GM21390 (cell line): ENCODE measurements around the gene LRRC4C.

Source experiments
- ATAC-seq: cut with Tn5 transposase; IDR thresholded peaks from one replicate; pipeline ENCODE4 v1.9.1; 2021; ENCODE audit not compliant: unreplicated experiment

Gene LRRC4C

DNA sequence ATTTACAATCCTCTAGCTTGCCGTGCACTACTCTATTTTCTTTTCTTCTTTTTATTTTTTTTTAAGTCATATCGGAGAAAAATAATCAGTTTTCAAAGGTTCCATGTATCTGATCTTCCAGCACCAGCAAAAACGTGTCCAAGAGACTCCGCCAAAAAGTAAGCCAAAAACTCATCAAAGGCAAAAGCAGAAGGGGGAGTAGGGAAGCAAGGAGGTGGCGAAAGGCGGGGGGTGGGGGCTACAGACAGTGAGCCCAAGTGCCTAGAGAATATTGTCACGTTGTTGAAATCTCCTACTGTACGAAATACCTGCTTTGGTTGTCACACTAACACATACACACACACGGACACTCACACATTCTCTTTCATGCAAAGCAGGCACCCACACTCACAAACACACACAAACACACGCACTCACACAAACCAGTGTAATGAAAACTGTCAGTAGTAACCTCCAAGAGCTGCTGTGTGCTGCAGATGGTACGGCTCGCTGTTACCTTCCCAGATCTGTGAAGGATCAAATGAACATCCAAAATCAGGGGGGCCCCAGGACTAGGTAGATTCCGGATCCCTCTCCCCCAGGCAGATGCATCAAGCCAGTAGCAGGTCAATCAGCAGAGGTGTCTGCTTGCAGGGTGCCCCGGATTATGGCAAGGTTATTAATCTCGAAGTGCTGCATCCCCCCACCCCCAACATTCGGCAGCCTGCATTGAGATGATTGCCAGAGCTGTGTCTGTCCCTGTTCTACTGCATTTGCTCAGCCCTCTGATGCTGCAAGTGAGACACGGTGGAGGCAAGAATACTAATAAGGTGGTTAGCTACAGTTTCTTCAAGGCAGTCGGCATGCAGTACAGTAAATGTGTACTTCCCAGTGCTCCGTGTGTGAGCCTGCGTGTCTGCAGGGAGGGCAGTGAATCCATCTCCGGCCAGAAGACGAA lies at the start of gene LRRC4C:
Gene LRRC4C (minus strand): TSS at position 188 of the 937 bp plus-strand sequence.
- no peak for ATAC-seq

DNA sequence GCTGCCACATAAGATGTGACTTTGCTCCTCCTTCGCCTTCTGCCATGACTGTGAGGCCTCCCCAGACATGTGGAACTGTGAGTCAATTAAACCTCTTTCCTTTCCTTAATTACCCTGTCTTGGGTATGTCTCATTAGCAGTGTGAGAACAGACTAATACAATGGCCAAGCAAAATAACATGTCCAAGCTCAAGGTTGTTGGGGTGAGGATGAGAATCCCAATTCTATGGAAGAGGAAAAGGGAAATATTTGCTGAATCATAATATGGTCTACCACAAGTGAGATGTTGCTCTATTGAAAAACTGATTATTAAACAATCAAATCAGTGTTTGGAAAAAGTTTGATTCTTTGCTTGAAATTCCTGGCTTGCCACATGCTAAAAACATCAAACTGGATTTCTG lies 48.7 kb upstream of the LRRC4C start:
- ATAC-seq, result no peak

DNA sequence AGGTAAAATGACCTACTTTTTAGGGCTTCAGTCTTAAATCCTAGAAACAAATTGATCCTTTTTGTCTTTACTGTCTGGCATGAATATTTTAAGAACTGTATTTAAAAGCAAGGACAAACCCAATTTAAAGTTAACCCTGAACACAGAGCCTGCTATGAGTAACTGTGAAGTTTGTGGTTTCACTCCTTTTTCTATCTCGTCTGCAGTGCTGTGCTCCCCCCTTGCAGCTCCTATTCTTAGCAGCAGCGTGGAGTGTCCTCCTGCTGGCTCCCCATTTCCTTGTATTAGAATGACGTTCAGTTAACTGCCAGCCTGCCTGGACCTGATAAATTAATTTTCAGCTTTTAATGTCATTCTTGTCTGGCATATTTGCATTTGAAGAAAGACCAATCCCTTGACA lies 40.0 kb upstream of the LRRC4C start:
- ATAC-seq, result no peak

DNA sequence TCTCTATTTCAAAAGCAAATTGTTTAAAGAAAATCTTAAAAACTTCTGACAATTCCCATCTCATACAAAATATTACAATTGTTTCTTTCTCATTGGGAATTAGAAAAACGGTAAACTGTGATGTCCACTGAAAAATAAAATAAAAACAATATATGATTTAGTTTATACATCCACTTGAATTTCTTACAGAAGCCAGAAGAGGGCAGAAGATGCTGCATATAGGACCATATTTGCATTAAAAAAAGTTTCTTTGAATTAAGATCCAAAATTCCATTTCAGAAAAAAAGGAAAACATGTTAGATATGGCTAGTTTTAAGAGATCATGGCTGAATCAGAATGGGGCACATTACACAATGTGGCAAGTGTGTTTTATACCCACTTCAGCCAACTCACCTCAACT lies 39.3 kb upstream of the LRRC4C start:
- no peak for ATAC-seq

DNA sequence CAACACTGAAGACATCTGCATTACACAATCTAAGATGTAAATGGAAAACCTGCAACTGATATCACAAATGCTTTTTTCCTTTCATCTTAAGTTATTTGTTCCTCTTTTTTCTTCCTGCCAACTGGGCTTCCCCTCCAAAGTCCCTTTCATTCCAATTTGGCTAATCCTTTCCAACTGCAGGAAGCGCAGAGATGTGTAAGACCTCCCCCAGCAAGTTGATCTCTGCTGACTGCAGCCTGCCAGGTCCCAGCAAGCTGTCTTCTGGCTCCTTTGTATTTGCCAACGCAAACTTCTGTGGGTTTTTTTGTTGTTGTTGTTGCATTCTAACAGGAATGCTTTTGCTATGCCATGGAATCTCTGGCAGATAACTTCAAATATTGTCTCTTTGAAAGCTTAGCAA lies 38.5 kb upstream of the LRRC4C start:
- no peak for ATAC-seq

DNA sequence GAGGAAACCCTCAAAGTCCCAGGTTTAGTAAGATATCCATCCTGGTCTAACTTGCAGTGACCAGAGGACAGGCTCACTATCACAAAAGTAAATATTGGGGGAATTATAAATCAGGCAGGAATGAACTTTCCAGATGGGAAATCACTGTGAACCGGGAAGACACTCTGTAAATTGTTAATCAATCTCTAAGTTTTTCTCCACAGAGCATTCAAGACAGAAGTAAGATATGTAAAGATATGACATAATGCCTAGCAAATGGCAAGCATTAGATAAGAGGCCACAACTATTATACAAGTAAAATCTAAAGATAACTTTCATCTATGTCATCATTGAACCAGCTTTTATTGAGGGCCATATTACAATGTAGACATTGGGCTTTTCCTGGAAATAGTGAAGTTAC lies 35.3 kb upstream of the LRRC4C start:
- ATAC-seq, result no peak

DNA sequence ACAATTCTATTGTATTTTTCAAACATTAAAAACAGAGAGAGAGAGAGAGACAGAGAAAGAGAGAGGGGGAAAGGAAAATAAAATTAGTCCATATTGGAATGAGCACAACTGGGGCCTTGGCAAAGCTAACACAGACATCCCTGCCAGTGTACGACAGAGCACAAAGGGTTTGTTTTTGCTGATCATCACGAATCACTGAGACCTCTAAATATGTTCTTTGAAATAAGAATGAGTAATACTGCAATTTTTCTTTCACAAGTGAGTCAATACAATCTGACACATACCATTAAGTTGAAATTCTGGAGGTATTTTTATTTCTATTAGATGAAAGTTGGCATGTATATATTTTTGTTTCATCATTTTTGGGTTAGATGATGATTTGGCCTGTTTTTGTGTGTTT lies 27.0 kb upstream of the LRRC4C start:
- no peak for ATAC-seq

DNA sequence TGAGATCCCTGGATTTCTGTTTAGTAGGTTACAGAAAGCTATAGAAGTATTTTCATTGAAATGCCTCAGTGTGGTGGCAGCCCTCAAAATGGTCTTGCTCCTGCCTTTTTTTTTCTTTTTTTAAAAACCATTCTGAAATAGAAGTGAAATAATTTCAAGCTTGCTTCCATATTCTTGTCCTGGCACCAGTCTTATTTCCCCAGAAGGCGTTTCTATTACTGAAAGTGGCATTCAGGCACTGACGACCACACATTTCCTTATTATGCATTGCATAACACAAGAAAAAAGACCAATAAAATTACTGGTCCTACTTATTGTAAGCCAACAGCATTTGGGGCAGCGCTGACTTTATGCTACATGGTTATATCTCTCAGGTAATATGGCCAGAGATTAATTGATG lies 24.5 kb upstream of the LRRC4C start:
- ATAC-seq, result no peak

DNA sequence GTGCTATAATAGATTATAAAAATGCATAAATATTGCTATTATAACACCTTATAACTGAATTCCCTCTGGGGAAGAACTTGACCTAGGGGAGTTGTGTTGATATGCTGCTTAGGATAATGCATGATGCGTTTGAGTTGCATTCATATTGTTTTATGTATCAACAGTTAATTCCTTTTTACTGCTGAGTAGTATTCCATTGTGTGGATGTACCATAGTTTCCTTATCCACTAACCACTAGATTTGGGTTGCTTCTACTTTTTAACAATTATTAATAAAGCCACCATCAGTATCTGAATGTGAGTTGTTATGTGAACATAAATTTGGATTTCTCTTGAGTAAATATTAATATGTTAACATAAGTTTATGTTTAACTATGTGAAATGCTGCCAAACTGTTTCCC lies 19.7 kb upstream of the LRRC4C start:
- ATAC-seq, result no peak

DNA sequence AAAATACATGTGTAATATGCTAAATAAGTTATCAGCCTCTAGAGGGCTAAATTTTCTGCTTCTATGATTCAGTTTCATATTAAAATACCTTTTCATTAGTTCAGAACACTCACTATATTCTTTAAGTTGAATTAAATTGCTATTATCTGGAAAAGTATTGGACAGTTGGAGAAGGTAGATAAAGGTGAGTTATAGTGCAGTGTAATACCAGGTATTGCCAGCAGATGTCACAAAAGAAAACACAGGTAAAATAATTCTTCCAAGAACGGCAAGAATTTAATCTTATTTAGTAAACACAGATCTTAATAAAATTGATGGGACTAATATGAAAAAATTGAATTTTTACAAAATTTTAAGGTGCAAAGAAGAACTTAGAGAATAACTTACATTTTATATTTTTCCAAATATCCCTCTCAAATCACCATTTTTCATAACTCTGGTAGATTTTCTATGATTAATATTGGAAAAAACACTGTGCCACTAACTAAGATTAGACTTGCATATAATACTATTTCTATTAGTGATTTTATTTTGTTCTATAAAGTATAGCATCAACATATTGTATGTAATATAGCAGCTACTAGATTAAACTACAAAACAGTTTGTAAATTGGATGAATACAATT lies 1.7 kb upstream of the LRRC4C start:
- no peak for ATAC-seq

DNA sequence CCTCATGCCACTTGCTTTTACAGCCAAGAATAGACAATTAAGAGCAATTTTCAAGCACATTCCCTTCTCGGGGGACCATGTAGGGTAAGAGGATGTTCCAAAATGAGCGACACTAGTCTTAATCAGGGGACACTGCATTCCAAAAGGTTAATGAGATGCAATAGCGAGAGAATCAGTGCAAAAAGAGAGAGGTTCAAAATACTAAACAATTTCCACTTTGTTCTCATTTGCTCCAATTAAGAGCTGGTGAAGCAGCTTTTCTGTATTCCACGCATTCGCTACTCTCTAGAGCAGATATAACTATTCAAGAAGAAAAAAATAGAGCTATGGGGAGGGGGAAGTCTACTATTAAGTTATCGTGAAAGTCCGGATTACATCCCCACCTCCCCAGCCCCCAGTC lies 811 bp downstream of the LRRC4C start:
- no peak for ATAC-seq

DNA sequence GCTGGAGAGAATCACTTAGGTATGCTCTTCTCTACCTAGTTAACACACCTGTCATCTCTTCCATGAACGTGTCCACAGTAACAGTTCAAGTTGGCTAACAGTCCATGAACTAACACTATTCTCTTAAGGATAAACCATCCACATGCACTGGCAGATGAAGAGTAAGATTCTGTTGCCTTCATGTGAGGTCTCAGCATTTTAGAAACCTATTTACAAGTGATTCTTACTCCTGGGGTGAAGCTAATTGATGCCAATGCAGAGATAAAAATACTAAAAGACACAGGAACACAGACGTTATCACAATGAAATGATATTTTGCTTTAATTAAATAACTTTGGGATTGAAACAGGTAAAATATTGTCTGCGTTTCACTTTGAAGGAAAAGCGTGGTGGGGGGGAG lies 1.3 kb downstream of the LRRC4C start:
- ATAC-seq, result no peak

DNA sequence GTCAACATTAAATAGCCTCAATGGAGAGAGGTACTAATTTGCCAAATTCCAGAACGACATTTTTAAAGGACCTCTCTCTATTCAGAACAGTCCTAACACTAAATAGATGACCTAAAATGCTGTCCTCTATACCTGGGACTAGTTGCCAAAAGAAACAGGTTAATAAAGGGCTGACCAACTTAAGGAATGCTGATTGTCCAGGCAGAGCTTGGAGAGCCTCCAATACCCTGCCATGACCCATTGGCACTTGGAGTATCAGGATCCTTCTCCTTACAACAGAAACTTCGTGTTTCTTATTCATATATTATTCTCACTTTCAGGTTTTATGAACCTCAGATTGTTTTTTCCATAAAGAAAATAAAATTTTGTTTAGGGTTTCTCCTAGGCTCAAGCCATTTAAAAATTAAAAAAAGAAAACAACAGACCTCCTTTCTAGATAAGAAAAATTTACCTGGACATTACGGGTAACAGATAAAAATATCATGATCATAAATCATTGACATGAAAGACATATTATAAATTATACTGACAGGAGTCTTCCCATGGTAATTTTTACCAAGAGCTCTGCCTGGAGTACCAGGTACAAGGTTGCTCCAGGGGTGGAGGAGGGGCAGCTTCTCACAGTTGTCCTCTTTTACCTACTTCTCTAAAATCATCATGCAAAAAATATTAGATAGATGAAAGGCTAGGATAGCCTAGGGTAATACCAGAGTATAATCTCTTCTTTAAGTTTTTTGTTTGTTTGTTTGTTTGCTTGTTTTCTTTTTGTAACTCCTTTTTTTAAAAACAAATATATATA lies 2.0 kb downstream of the LRRC4C start:
- no peak for ATAC-seq

DNA sequence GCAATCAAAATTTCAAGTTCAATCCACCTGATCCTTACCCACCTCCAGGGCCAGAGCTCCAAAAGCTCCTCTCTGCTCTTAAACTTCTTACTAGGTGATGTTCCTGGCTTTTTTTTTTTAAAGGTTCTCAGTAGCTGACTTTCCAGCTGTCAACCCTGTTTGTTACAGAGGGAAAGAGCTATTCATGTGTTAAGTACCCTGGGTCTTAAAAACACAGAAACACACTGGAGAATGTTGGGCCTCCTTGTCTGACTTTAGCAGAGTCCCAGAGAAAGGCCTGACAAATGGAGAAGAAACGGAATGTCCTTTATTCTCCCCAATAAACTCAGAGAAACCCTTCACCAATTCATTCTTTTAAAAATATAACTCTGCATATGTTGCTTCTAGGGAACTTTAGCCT lies 3.2 kb downstream of the LRRC4C start:
- no peak for ATAC-seq

DNA sequence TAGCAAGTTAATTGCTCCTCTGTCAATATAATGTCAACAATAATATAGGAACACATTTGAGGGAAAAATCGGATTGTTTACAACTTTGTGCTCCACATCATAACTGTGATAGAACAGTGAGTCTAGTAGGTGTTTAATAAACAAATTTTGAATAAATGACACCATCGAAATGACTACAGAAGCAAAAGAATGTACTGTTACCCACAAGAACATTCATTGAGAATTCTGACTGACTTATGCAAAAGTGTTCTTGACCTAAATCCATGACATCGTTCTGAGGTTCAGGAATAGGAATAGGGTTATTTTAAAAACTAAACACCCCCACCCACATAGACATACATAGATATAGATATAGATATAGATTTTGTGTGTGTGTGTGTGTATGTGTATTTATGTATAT lies 8.4 kb downstream of the LRRC4C start:
- no peak for ATAC-seq

DNA sequence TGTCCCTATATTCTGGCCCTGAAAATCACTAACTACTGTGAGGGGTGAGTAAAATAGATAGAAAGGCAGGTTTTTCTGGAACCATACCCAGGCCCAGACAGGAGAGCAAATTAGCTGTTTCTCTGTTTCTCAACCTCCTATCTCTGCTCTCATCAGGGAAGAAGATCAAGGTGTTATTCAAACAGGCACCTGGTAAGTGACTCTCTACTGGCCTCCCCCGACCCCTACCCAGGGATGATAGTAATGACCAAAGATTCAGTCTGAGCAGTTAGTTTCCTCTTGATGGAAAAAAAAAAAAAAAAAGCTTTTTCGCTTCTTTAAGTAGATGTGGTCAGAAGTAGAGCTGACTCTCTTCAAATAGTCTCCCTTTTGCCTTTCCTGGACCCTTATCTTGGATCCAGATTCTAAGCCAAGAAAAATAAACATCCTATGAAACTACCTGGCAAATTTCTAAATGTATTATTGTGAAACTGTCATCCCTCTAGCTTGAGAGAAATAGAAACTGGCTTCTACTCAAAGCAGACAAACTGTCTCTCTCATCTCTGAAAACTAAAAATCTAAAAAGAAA lies 9.9 kb downstream of the LRRC4C start:
- ATAC-seq, result no peak

DNA sequence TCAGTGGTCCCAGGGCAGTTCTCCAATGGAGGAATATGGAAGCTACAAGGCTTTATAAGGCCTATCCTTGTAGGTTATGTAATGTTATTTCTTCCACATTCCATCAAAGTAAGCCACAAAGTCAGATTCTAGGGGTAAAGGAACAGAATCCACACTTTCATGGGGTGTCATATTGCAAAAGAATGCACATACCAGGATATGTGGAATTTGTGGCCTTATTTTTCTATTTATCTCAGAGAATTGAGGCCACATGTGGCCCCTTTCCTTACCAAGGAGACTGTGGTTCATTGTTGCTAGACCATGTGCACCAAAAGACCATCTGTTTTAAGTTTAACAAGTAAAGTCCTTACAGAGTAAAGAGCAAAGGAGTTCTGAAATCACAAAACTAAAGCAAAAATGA lies 12.9 kb downstream of the LRRC4C start:
- ATAC-seq, result no peak

DNA sequence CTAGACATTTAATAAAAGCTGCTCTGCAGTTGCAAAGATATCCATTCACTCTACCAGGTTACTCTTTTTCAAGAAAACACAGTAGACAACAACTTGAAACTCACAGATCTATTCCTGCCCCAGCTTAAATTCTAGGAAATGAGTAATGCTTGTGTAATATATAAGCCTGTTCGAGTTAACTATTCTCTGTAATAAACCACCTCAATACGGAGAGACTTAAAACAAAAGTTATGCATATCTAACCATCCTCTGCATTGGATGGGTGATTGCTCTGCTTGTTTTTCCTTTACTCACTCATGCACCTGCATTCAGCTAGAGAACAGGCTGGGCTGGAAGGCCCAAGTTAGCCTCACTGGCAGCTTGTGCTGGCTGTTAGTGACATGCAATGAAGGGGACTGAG lies 13.3 kb downstream of the LRRC4C start:
- ATAC-seq, result no peak

DNA sequence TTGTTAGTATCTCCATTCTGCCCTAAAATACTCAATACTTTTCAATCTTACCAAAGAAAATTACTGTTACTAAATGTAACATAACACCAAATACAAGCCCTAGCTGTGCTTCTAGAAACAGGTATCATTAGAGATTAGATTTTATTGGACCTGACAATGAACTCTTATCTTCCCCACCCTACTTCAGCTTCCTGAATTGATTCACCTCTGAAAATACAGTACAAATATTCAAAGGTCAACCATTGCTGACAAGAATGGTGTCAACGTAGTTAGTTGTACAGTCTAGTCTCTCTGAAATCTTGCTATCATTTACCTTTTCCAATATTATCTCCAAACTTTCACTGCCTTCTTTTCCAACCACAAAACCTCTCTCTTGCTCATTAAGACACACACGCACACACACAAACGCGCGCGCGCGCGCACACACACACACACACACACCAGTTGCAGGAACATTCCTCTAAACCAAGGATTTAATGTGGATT lies 22.4 kb downstream of the LRRC4C start:
- ATAC-seq, result no peak

DNA sequence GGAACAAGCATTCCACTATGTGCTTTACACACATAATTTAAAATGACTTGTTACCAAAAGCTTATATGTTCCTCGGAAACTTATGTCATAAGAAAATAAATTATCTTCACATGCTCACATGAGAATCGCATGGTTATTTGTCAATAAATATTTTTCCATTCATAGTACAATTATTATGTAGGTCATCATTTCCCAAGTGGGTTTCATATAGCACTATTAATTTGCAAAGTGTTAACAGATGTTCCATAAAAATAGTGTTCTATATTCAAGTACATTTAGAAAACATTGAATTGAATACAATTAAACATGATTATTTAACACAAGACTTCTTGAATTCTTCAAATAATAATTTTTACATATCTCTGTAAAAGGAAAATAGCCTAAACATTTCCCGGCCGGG lies 23.9 kb downstream of the LRRC4C start:
- no peak for ATAC-seq

DNA sequence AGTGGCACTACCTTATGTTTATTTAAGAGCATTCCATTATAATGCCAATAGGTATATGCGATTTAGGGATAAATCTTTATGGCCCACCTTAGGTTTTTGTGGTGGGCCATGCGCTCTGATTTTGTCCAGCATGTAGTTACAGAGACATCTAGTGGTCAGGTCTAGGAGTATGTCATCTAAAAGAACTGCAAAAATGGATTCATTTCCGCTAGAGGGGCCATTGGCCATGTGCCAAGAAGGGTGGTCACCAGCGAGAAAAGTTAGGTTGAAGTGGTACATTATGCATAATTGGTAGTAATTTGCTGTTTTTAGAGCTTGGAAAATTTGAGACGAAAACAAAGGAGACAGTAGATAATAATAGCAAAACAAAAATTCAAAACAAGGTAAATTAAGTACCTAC lies 27.7 kb downstream of the LRRC4C start:
- ATAC-seq, result no peak
